GM12801 (cell line): ENCODE data around the gene SESN3.

ENCODE experiments used
- CTCF ChIP-seq: IDR thresholded peaks from one replicate; pipeline ENCODE4 v1.5.1; 2011; ENCODE audit warnings: control low read depth; ENCODE audit not compliant: insufficient read length; ENCODE audit errors: extremely low read depth

The SESN3 gene

GRCh38 chr11:95239871-95240649, 9.1 kb upstream of the SESN3 start:
- TF ChIP-seq CTCF: no peak

DNA sequence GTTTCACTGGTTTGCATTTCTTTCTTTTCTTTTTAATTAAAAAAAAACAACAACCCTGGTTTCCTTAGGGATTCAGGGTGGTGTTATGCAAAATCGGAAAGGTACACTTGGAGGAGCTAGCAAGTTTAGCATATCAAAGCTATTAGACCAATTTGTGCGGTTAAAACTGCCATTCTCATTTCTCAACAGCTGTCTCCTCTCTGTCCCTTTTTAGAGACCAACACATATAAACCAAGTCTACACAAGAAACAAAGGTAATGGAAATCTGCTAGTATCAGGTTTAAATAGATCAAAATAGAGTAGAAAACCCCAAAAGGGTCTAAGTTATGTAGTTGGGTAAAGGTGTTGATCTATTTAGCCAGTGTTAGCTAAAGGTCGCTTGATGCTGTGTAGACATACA, 1.7 kb upstream of the SESN3 start:
- TF ChIP-seq CTCF: no peak

GRCh38 chr11:95231881-95232605, 1.0 kb upstream of the SESN3 start:
- no peak for TF ChIP-seq CTCF

DNA sequence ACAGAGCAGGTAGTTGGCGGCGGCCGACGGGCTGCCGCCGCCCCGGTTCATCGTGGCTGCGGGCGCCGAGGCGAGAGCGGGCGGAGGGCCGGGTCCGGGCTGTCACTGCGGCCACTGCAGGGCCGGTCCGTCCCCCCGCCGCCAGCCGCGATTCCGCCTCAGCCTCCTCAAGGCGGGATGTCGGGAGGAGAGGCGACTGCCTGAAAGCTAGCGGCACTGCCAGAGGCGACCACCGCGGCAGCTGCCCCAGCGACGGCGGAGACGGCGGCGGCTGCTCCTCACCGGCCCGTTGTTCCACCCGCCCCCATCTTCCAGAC, 234 bp downstream of the SESN3 start:
- TF ChIP-seq CTCF: no peak

DNA sequence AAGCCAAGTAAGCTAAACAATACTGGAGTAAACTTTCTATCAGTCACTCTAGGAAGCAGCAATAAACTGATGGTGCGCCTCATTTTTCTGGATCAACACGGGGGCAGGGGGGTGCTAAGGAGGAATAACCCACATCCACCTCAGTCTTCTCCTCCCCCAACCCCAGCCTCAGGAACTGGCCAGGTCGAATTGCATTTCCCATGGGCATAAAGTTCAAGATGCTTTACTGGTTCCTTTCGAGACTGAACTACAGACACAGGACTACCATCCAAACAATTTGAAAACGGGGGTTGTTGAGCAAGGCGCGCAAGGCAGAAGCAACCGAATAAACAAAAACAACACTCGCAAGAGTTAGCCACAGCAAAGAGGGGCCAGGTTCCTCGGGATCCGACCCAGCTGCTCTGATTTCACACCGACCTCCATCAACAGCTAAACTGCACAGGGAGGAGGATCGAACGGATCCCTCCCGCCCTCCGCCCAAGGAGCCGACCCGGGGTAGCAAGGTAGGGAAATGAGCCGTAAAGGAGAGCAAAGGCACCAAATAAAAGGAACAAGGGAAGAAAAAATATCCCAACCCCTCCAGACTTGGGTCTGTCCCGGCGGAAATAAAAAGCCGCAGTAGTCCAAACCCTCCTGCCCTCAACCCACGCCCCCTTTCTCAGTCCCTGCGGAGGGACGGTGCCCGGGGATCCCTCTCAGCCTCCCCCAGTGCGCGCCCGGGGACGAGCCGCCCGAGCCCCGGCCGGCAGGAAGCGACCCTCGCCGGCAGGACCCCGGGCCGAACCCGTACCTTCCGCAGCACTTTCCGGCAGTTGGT, 801 bp downstream of the SESN3 start:
- no peak for TF ChIP-seq CTCF

DNA sequence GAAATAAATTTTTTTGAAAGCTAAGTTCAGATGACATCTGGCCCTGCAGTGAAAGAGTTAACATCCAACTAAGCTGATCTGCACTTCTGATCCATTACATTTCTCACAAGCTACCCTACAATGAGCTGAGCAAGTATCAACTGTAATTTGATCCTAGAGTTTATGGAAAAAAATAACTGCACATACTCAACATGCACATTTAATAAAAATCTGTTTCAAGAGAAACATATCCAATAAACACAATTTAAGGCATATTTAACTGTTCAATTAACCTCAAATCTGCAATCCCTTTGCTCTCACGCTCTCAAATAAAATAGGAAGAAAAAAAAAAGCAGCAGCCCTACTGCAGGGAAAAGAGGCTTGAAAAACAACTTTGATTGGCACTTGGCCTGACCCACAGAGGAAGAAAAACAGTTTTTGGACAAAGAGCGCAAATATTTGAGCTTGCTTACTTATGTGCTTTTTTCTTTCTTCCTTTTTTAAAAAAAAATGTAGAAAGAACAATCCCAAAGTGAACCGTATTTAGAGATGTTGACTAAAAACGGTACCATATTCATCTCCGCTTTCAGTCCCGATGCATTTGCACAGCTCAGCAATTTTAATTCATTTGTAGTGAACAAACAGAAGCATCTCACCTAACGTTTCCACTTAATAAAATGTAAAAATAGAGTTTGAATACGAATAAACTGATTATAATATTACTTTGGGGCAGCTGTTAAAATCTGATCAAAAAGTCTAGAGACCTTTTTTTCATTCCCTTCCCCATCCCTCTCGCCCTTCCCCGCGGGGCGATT, 1.6 kb downstream of the SESN3 start:
- no peak for TF ChIP-seq CTCF
